HG03064 (cell line): ENCODE data around the gene BROX.
"Not testable (repeated sequence)": the region's sequence is repeated elsewhere in the genome, so short reads cannot be mapped to it uniquely, and the experiment has no call there.

ENCODE experiments used
- ATAC-seq: cut with Tn5 transposase; IDR thresholded peaks from one replicate; pipeline ENCODE4 v1.9.1; 2021; ENCODE audit warnings: low read depth; ENCODE audit not compliant: unreplicated experiment

Gene BROX

GRCh38 chr1:222730866-222731265, 18.5 kb downstream of the BROX start:
- no peak for ATAC-seq

GRCh38 chr1:222732216-222733159, 20.1 kb downstream of the BROX start:
- ATAC-seq = peak; percentile 98

DNA sequence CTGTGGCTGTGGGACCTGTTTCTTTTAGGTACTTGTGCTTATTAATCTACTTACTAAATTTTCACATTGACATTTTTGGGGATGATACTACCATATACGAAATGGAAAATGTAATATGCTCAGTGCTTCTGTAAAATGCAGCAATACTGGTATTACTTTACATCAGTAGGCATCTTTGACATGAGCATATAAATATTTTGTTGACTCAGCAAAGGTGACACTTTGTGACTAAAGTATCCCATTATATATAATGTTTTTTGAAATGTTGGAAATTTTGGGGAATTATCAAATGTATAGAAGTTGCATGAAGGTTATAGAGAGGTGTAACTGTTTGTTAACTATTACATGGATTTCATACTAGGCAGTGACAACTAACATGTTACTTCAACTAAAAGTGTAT, 22.4 kb downstream of the BROX start:
- no peak for ATAC-seq

GRCh38 chr1:222736470-222736869, 24.1 kb downstream of the BROX start:
- no peak for ATAC-seq

- ATAC-seq = no peak
Observed at GRCh38 chr1:222736972-222737371, 24.6 kb downstream of the BROX start, which contains the start of gene FAM177B. Gene FAM177B, plus strand, starts transcription at chr1:222737202. Its CDS starts 9,344 bp downstream, at chr1:222746546.

GRCh38 chr1:222739465-222739864, 27.1 kb downstream of the BROX start:
- no peak for ATAC-seq

DNA sequence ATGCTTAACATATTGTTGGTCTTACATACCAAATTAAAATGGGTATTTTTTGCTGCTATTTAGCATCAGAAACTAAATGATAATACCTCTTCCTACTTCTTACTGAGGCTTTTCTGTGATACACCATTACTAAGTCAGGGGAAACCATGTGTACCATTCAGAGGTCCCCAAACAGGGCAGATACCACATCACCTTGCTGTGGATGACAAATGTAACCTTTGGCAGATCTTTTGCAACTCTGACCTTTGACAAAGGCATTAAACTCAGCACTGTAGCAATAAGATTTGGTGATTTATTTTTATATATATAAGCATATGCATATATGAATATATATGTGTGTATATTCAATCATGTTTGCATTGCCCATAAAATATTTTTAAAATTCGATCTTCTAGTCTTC, 27.6 kb downstream of the BROX start:
- ATAC-seq = no peak

DNA sequence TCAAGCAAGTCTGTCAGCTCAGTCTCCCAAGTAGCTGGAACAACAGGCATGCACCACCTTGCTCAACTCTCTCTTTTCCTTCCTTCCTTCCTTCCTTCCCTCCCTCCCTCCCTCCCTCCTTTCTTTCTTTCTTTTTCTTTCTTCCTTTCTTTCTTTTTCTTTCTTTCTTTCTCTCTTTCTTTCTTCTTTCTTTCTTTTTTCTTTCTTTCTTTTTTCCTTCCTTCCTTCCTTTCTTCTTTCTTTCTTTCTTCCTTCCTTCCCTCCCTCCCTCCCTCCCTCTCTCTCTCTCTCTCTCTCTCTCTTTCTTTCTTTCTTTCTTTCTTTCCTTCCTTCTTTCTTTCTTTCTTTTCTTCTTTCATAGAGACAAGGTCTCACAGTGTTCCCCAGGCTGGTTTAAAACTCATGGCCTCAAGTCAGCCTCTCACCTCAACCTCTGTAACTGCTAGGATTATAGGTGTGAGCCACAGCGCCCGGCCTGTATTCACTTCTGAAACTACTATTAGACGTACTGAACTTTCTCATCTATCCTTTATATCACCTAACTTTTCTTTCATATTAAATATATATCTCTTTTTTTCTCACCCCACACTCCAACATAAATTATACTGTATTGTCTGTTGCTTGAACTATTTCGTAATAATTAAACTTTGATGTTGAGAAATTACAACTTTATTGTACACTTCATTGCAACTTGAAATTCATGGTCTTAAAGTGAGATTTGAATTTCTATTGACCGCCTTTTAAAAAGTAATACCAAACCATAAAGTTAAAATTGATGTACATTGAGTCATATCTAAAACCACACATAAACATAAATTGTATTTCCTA, 29.5 kb downstream of the BROX start:
- not testable (repeated sequence) for ATAC-seq

GRCh38 chr1:222749927-222750326, 37.6 kb downstream of the BROX start:
- ATAC-seq = no peak

DNA sequence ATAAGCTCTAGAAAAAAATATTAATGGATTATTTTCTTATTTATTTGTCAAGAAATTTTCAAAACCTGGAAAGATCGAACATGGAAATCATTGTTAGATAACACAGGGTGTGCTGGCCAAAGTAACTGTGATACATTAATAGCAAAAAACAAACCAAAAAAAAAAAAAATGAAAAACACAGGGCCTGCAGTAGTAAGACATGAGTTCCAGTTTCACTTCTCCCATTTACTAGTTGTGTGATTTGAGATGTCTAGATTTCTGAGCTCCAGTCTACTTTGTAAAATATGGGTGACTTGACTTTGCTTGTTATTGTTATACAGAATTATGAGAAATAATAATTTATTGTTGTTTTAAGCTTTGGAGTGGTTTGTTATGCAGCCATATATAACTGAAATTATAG, 38.3 kb downstream of the BROX start:
- peak; percentile 88 for ATAC-seq

DNA sequence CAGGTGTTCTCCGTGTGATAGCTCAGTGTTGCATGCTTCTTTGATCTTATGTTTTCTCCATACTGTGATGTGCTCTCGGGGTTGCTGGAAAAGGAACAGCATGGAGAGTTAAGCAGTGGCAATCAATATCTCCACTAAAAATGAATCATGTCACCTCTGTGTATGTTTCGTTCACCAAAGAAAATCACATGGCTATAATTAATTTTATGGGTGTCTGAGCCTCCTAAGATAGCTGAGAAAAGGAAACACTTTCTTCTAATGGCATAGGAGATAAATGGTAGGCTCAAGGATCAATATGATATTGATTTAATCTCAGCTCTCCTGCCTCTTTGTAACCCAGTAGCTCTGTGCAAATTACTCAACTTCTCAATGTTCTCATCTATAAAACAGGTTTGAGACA, 38.9 kb downstream of the BROX start:
- no peak for ATAC-seq

DNA sequence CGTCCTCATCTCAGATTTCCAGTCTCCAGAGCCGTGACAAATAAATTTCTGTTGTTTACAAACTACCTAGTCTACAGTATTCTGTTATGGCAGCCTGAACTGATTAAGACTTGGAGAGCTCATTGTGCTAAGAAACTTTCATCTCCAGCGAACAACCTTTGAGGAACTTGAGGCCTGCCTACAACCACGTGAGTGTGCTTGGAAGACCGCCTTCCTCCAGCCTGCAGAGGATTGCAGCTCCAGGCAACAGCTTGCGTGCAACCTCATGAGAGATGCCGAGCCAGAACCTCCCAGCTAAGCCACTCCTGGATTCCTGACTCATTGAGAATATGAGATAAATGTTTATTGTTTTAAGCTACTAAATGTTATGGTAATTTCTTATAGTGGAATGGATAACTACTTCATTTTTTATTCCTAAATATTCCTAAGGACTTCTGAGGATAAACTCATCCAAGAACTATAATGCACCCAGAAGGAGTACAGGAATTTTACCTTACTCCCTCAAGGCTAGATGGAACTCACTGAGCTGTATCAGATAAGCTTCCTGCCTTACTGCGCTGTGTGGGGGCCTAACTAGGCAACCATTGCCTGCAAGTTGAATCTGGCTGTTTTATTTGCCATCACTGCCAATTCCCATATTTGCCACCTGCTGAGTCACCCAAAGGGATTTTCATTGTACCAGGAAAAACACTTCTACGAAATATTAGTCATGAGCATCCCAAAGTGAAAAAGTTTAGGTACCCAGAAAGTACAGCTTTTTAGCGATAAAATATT, 42.2 kb downstream of the BROX start:
- no peak for ATAC-seq

DNA sequence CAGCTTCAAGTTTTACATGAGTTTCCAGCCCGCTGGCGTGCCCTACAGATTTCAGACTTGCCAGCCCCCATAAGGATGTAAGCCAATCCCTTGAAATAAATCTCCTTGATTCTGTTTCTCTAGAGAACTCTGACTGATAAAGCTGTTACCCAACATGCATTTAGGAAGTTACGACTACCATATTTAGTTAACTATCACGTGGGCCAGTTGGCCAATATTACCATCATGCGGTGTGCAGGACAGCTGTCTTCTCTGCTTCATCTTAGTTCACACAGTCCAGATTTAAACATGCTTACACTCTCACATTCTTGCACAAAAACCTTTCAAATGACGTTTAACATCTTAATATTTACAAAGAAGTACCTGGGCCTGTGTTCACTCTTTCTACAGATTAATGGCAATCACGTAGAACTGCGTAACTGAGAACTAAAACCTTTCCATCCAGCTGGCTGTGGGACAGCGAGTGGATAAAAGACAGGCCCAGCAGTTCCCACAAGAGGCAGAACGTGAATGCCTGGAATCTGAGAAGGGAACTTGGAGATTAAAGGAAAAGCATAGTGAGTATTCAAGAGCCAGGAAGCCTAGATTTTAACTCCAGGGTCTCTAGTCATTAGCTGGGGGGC, 45.4 kb downstream of the BROX start:
- ATAC-seq = no peak

DNA sequence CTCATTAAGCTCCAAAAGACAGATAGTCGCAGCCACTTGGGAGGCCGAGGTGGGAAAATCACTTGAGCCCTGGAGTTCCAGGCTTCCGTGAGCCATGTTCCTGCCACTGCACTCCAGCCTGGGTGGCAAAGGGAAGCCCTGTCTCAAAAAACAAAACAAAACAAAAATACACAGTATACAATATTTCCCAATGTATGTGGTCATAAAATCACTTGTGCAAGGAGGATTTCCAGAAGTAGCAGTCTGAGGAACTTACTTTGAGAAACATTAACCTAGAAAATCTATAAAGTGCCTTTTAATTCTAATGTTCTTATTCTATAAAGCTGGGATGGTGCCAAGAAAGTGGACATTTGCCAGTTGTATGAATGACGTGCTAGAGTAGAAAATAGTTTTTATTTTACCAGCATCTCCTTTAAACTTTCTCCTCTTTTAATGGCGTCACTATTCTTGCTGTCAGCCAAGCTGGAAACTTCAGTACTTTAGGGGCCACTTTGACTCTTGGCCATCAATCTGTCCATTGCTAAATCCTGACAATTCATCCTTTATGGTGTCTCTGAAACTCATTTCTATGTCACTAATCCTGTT, 47.2 kb downstream of the BROX start:
- ATAC-seq = no peak

- no peak for ATAC-seq
Observed at GRCh38 chr1:222761083-222761482, 48.7 kb downstream of the BROX start.

DNA sequence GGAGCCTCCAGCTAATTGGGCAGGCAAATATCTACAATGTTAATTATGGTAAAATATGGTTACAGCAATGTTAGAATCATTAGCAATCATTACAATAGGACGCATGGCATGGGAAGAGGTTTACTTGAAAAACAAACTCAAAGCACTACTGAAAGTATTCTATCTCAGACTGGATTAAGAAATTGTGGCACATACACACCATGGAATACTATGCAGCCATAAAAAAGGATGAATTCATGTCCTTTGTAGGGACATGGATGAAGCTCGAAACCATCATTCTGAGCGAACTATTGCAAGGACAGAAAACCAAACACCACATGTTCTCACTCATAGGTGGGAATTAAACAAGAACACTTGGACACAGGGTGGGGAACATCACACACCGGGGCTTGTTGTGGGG, 49.8 kb downstream of the BROX start:
- ATAC-seq = not testable (repeated sequence)

- no peak for ATAC-seq
Observed at GRCh38 chr1:222767152-222767571, 54.8 kb downstream of the BROX start.

DNA sequence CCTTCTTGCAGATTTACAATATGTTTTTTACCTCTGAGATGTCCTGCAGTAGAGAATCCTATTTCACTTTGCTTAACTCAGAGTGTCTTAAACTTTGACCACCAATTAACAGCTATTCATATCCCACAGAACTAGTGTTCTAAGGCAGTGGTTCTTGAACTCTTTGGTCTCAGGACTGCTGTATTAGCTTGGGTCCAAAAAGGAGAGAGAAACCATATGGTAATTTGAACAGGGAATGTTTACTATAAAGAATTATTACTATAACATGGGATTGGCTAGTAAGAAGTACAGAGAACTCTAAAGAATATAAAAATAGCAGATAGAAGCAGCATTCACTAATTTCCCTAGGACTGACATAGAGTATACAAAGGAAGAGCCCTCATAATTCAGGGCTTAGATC, 56.2 kb downstream of the BROX start:
- ATAC-seq = no peak

GRCh38 chr1:222769181-222769580, 56.8 kb downstream of the BROX start:
- no peak for ATAC-seq
